ENCODE data around the gene OR51S1.
"Not testable (repeated sequence)": the region's sequence is repeated elsewhere in the genome, so short reads cannot be mapped to it uniquely, and the experiment has no call there.

Gene OR51S1

GRCh38 chr11:4848908-4849532 is at the start of gene OR51S1:
Gene OR51S1 (minus strand): TSS chr11:4849208. CDS start chr11:4849208, 0 bp downstream.
- no peak for DNase-seq

DNA sequence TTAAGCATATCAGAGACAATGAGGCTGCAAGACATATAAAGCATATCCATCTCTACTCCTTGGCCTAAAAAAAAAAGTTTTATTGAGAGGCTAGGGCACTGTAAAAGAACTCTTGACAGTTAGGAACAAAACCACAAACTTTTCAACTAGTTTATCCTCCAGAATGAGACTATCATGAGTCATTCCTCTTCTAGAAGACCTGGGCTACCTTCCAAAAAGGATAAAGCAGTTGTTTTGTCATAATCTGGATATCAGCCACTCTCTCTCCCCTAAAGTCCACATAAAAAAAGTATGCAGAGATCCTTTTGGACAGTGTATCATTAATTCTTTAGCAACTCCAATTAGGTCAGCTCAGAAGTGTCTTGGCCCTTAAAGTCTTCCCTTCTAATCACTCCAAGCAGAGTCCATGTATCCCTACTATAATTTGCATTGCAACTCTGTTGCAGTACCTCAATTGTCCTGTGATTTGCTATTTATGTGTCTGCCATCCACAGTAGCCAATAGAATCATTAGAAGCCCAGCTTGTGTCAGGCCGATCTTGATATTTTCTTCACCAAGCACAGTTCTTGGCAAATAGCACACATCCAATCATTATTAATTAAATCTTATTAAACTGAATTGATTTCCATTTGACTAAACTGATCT is 43.1 kb upstream of the OR51S1 start:
- DNase-seq: no peak

- DNase-seq: no peak
These were observed 41.3 kb upstream of the OR51S1 start for GRCh38 chr11:4890279-4890678.

GRCh38 chr11:4887591-4887990 is 38.6 kb upstream of the OR51S1 start:
- DNase-seq: no peak

GRCh38 chr11:4886186-4886585 is 37.2 kb upstream of the OR51S1 start:
- no peak for DNase-seq

- no peak for DNase-seq
These were observed 35.4 kb upstream of the OR51S1 start for GRCh38 chr11:4884361-4884760.

GRCh38 chr11:4882543-4882942 is 33.5 kb upstream of the OR51S1 start:
- DNase-seq: no peak

DNA sequence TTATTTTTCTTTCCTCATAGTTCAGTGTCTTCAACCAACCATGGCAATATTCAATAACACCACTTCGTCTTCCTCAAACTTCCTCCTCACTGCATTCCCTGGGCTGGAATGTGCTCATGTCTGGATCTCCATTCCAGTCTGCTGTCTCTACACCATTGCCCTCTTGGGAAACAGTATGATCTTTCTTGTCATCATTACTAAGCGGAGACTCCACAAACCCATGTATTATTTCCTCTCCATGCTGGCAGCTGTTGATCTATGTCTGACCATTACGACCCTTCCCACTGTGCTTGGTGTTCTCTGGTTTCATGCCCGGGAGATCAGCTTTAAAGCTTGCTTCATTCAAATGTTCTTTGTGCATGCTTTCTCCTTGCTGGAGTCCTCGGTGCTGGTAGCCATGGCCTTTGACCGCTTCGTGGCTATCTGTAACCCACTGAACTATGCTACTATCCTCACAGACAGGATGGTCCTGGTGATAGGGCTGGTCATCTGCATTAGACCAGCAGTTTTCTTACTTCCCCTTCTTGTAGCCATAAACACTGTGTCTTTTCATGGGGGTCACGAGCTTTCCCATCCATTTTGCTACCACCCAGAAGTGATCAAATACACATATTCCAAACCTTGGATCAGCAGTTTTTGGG is 33.0 kb upstream of the OR51S1 start, which contains the start of gene OR51T1:
TSS of gene OR51T1 (plus strand) at position 41 of the 641 bp plus-strand sequence. CDS start at position 41, 0 bp downstream.
- DNase-seq: no peak

DNA sequence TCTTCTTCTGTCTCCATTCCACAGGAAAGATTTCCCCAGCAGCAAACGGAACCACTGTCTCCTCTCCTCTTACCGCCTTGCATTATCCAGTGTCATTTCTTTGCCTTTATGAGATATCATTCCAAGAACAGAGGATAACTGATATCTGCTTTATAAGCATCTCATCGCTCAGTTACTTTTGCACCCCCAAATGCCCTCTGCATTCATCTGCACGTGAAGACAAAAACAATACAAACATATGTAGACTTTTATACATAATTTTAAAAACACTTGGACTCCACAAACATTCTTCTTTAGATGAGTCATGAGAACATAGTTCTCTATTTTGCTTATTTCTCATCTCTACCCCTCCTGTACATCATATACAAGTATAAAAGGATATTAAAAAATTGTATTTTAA is 32.2 kb upstream of the OR51S1 start:
- DNase-seq: no peak

GRCh38 chr11:4865855-4866254 is 16.8 kb upstream of the OR51S1 start:
- DNase-seq: no peak

DNA sequence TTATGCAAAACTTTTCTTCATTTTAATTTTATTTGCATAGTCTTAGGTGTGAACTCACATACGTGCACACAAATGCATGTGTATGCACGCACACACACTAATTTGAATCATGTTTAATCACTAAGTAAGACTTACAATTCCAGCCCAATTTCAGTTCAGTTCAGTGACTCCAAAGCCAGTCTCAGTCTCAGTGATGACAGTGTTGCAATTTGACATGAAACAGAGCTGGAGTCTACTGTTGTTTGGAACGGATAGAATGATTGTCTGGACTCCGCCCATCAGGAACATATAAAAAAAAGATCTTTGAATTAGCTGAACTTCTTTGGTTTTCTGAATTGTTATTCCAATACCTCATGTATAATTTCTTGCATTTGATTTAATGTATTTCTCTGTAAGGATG is 14.9 kb upstream of the OR51S1 start:
- DNase-seq: no peak

- no peak for DNase-seq
These were observed 13.6 kb upstream of the OR51S1 start for GRCh38 chr11:4862447-4863236.

DNA sequence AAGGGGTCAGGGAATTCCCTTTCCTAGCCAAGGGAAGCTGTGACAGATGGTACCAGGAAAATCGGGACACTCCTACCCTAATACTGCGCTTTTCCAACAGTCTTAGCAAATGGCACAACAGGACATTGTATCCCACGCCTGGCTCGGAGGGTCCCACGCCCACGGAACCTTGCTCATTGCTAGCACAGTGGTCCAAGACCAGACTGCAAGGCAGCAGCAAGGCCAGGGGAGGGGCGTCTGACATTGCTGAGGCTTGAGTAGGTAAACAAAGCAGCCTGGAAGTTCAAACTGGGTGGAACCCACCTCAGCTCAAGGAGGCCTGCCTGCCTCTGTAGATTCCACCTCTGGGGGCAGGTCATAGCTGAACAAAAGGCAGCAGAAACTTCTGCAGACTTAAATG is 5.3 kb upstream of the OR51S1 start:
- not testable (repeated sequence) for DNase-seq

DNA sequence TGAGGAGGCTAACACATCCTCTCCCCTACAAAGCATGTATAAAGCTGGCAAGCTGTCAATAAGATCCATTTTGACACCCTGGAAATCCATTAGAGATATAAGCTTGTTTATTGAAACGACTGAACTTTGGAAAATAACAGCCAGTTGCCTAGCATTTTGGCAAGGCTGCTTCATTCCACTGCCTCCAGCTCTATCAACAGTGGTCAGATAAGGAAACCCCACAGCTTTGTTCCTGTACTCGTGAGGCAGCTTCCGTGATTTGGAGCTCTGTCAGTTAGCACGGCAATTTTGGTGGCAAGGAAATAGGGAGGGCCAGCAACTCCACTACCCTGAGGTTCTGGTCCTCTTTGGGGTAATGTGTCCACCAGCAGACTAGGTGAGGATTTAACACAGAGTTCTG is 2.0 kb upstream of the OR51S1 start:
- no peak for DNase-seq

DNA sequence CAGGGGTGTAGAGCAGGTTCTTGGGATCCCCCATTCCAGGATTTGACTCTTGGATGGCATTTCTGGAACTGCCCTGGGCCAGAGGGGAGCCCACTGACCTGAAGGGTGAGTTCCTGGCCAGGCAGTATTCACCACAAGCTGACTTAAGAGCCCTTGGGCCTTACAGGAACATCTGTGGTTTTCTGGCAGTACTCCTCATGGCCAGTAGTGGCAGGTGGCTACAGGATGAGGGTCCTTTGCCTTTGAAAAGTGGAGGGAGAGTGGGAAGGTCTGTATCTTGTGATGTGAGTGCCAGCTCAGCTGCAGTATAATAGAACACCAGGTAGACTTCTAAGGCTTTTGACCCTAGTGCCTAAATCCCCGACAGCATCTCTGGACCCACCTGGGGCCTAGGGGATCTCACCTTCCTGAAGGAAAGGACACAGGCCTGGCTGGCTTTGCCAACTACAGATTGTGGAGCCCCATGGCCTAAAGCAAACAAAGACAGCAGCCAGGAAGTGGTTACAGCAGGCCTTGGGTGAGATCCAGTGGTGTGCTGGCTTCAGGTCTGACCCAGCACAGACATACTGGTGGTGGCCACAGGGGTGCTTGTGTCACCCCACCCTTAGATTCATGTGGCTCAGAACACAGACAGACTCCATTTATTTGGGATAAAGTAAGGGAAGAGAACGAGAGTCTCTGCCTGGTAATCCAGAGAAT is 9.0 kb downstream of the OR51S1 start:
- DNase-seq: no peak

GRCh38 chr11:4830909-4831308 is 18.1 kb downstream of the OR51S1 start:
- no peak for DNase-seq

DNA sequence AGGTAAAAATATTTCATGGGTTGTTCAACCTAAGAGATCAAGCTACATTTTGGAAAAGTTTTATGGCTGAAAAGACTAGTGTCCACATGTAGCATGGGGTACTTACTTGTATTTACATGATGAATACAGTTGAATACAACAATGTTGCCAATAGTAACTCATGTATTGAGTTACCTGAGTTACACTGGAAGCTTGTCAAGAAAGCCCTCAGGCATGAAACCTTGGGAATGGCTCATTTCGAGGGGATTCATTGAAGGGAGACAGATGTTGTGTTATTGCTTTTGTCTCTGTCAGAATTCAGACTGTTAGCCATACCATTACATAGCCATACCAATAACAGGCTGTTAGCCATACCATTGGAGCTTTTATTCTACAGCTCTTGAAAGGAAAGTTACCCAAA is 18.7 kb downstream of the OR51S1 start:
- DNase-seq: no peak

- DNase-seq: no peak
These were observed 22.6 kb downstream of the OR51S1 start for GRCh38 chr11:4826425-4826824.

- DNase-seq: no peak
These were observed 23.9 kb downstream of the OR51S1 start for GRCh38 chr11:4825132-4825531.

DNA sequence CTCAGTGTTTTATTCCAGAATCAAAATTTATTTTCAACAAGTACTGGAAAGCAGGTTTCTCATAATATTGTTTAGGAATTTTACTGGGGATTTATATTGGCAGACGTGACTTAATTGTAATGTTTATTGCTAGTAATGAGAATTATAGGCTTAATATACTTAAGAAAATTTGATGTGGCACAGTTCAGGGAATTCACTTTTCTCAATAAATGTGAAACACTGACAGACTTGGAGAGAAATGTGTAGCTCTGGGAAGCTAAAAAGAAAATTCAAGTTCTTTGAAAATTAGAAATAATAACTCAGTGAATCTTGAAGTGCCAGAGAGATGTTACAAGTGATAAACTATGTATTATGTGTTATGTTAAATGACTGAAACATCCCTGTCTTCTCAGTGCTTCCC is 28.0 kb downstream of the OR51S1 start, which contains the start of gene OR51F2:
TSS of gene OR51F2 (plus strand) at position 301 of the 400 bp plus-strand sequence. CDS start 101 bp downstream, outside the sequence.
- no peak for DNase-seq

DNA sequence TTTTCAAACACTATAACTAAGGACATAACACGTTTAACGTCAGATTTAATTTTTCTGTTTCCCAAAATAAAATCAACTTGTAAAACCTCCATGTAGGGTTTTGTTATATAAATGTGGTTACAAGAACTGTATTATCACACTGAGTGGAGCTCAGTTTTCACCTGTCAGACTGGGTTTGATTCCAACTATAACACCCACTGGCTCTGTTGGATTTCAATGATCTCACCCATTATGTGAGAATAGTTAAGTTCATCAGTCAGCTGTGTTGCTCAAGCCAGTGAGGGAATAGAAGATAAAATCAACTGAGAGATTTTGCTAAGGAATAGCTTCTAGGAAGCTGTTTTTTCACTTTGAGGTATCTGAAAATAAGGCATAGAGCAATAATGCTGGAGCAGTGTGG is 39.8 kb downstream of the OR51S1 start:
- DNase-seq: no peak

DNA sequence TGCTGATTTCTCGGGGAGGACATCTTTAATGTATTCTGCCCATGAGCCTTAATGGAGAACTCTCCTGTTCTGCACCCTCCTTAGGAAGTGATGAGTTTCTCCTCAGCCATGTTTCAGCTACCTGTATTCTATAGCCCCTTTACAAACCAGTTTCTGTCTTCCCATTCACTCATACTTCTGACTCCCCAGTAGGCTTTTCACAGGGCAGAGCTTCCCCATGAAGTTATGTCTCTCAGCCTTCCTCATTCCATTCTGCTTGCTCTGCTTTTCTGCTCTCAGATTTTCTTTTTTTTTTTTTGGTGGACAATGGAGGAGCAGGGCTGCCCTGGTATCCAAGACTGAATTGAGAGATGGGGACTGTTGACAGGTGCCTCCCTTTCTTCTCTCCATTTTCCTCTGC is 40.5 kb downstream of the OR51S1 start:
- DNase-seq: no peak

DNA sequence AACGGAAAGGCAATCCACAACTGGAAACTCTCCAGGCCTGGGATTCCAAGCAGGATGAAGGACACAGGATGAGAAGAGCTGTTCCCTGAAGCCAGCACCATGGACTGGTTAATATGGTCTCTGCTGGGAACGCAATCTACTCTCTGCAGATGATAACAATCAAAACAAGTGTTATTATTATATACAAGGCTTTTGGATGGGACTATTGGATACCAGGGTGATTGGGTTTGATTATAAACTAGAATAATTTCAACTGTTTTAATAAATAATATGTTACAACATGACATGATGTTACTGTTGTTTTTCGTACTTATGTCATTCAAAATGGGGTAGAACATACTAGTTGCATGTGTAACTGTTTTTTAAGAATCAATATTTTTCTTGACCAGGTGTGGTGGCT is 44.7 kb downstream of the OR51S1 start, which contains the start of gene OR52R1:
TSS of gene OR52R1 (minus strand) at position 101 of the 400 bp plus-strand sequence. CDS start at position 101, 0 bp downstream.
- no peak for DNase-seq
